Nucleus accumbens (tissue), 56 donors: ENCODE measurements around the gene ARHGEF19.
"Not testable (repeated sequence)": the region's sequence is repeated elsewhere in the genome, so short reads cannot be mapped to it uniquely, and the experiment has no call there.

Experiments
- DNase-seq, 56 donors: peaks; one replicate each; lab custom pipeline; 2025; lab: John Stamatoyannopoulos, UW

Gene ARHGEF19

GRCh38 chr1:16212251-16212961 lies at the start of gene ARHGEF19:
Gene ARHGEF19 (minus strand): TSS chr1:16212652. CDS start chr1:16209054, 3,598 bp downstream.
- DNase-seq = no peak

GRCh38 chr1:16262067-16262466 lies 49.6 kb upstream of the ARHGEF19 start:
- DNase-seq = no peak

DNA sequence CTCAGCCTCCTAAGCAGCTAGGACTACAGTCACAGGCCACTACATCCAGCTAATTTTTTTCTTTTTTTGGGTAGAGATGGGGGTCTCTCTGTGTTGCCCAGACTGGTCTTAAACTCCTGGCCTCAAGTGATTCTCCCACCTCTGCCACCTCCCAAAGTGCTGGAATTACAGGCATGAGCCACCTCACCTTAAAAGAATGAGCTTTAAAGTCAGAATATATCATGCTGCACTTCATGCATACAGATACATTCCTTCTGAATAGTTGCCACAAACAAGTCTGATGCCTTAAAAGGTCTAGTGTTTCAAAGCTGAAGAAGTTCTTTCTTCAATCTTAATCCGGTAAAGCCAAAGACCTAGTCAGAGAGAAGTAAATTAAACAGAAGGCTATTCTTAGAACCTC lies 48.4 kb upstream of the ARHGEF19 start:
- DNase-seq = no peak

GRCh38 chr1:16258591-16259135 lies 46.2 kb upstream of the ARHGEF19 start:
- DNase-seq = no peak

DNA sequence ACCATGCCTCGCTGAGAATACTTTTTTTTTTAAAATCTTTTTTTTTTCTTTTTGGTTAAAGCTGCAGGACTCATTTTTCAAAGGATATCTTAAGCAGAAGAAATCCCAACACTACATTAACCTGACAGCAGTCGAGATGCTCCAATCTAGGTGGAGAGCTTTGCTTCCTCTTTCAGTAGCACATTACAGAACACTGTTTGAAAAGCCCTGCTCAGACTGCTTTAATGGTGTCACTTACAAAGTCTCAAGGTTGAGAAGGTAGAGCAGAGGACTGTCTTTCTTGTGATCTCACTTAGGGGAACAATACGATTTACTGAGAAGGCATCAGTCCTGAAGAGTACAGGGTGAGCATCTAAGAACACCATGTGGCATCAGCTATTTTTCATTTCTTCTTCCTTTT lies 45.5 kb upstream of the ARHGEF19 start:
- no peak for DNase-seq

DNA sequence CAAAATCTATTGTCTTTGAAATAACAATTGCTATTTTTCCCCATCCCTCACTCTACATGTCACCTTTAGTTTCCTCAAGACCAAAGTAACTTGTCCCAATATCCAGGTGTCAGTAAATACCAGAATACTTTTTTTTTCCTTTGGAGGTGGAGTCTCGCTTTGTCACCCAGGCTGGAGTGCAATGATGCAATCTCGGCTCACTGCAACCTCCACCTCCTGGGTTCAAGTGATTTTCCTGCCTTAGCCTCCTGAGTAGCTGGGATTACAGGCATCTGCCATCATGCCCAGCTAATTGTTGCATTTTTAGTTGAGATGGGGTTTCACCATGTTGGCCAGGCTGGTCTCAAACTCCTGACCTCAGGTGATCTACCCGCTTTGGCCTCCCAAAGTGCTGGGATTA lies 45.1 kb upstream of the ARHGEF19 start:
- not testable (repeated sequence) for DNase-seq

GRCh38 chr1:16256478-16256877 lies 44.0 kb upstream of the ARHGEF19 start:
- DNase-seq = no peak

DNA sequence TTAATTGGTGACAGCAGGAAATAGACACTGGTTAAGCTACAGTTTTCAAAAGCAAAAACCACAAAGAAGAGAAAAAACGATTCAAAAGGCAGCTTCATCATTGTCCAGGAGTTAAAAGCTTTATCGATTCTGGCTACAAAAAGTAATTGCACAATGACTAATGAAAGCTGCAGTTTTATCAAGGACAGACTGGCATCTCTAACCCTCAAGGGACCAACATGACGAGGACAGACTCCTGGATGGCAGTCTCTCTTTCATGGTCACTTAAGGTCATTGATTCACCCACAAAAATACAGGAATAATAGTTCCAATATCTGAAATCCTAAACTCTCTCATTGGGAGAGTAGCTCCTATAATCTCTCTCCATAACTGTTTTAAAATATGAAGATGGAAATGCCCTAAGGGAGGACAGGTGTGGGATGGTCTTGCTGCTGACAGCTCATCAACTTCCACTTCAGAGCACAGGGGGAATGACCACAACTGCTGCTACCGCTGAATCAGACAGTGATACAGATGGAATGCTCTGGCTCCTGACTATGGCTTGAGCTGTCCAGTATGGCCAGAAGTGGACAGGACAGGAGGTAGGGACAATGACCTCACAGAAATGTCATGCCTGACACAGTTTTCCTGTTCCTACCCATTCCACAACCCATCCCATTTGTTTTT lies 41.9 kb upstream of the ARHGEF19 start:
- no peak for DNase-seq

DNA sequence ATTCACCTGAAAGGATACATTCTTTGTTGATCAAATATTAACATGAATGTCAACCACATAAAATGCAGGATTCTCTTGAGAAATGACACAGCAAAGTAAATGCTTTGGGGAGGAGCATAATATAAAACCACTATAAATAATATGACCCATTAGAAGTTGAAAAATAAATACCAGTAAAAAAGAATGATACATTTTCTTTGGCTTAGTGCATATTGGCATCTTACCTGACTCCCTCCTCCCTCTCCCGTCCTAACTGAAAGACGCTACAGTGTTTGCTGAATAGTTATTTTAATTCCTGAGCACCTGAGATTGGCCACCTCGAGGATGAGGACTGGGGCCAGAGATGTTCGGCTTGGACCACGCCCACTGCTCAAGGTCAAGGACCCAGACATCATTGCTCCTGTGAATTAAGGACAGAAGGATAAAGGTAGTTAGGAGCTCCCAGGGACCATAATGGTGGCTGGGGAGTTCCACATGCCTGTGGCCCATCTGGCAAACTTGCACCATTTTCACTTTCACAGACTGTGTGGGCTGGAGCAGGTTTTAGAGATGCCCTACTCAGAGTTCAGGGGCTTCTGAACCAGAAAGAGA lies 41.0 kb upstream of the ARHGEF19 start:
- DNase-seq = no peak

GRCh38 chr1:16252912-16253311 lies 40.5 kb upstream of the ARHGEF19 start:
- DNase-seq = no peak

GRCh38 chr1:16251381-16251780 lies 38.9 kb upstream of the ARHGEF19 start:
- no peak for DNase-seq

GRCh38 chr1:16250524-16251251 lies 38.2 kb upstream of the ARHGEF19 start:
- DNase-seq = no peak

DNA sequence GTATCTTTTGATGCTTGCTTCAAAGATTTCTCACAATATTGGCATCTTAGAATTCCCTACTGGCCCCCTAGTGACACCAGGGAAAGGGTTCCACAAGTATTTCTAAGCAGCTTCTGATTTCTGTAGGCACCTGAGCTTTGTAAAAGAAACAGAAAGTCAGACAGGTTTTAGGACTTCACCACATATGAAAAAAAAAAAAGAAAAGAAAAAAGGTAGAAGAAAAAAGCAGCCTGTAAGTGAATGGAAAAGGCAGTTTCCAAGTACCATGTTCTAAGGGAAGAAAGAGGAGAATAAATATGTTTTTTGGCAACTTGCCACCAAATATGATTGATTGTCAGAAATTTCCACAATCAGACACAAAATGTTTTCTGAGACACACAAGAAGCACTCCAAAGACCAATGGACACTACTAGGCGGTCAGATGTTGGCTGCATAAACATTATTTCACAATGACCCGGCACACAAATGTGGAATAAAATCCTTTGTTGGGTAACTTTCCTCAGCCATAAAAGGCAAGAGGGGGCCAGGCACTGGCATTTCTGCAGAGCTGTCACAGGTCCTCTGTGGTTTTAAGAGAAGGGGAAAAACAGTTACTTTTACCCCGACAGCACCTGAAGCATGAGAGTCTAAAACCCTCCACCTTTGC lies 37.3 kb upstream of the ARHGEF19 start:
- no peak for DNase-seq

DNA sequence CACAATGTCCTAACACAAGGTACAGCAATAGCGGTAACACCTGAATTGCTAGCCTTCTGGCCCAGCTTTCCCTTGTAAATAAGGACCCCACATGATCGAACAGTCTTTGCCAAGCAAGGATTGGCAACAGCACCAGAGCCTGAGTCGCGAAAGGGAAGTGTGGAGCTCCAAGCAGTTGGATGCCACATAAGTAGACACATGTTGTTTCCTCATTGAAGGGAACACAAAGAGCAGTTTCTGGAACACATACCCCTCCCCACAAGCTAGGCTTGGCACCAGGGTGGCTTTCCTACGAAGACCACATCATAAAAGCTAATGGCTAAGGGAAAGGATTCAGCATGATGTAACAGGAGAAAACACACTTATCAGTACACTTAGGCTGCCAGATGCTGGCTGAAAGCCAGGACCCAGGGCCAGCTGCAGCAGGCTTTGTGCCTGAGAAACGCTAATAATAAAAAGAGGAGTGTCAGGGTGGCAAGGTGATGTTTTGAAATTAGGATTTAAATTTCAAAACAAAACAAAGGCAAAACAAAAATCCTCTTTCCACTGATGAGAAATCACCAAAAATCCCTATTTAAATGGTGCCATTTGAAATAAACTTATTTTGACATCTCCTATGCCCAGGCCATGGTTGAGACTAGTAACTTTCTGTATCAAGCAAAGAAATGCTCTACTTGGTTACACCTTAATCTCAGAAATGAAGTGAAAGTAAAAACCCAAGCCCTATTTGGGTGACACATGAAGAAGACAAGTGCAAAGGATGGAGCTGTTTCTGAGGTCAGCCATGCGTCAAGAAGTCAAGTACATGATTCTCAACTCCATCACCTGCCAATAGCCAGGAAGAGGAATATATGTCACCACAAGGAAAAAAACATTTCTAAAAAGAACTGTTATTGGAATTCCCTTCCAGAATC lies 36.4 kb upstream of the ARHGEF19 start:
- DNase-seq = peak in 49 of 56 donors; percentile 9 to 86 (median 49)

GRCh38 chr1:16248007-16248436 lies 35.6 kb upstream of the ARHGEF19 start:
- DNase-seq = no peak

DNA sequence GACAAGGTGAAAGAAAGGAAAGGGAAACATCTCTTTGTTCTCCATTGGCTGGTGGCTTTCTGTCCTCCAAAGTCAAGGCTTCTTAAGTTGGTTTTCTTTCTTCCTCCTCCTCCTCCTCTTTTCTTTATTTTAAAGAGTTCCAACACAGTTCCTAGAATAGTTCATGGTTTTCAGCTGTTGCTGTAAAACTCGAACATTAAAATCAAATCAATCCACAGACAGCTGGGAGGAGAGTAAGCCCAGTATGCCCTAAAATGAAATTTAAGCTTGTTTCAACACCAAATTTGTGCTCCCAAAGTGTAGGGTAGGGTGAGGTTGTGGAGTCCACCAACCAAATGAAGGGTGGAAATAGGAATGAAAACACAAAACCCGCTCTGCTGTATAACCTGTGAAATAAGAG lies 35.0 kb upstream of the ARHGEF19 start:
- DNase-seq = no peak

GRCh38 chr1:16246961-16247360 lies 34.5 kb upstream of the ARHGEF19 start:
- DNase-seq = no peak

GRCh38 chr1:16246239-16246638 lies 33.8 kb upstream of the ARHGEF19 start:
- not testable (repeated sequence) for DNase-seq
